Neural progenitor cell (in vitro differentiated cells): ENCODE measurements around the gene ZNRF1.

ENCODE experiments used
- CTCF ChIP-seq: fragments of 200-600 bp; sonication (generic); IDR thresholded peaks from 2 replicates; pipeline ENCODE4 v1.5.1; 2017; ENCODE audit warnings: antibody characterized with exemption, mild to moderate bottlenecking
- EZH2phosphoT487 ChIP-seq: fragments of 200-600 bp; sonication (generic); IDR thresholded peaks from 2 replicates; pipeline ENCODE4 v1.6.1; 2017; ENCODE audit warnings: antibody characterized with exemption

DNA sequence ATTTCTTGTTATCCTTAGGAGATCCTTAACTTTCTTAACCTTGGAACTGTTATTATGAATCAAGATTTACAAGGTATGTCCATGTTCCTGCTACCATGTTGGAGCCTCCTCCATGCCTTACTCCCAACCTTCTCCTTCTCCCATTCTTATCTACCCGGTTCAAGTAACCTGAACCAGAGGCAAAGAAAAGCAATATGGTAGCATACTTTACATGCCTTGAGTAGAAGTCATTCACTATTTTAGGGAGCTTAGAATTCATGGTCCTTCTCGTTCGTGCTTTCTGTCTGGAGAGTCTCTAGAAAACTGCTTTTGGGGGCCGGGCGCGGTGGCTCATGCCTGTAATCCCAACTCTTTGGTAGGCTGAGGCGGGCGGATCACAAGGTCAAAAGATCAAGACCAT, 80.1 kb downstream of the ZNRF1 start:
- TF ChIP-seq CTCF = no peak
- no peak for TF ChIP-seq EZH2phosphoT487
